Large intestine (tissue), 3 donors: ENCODE data around the gene GRIN2A. TPM values are rescaled to one million over a fixed set of nuclear protein-coding genes. Genes with fewer than 3 reads are reported as not detected.

ENCODE experiments used
- DNase-seq, 2 donors: peaks; one replicate each; pipeline versions ENCODE4 v3.0.0 to v3.0.0-alpha.2; 2013
- H3K27ac ChIP-seq: one replicate; pipeline ENCODE4 v1.5.1; 2013; ENCODE audit warnings: low read length
- H3K27me3 ChIP-seq: 2 replicates; pipeline ENCODE4 v1.6.1; 2013; ENCODE audit warnings: low read length; ENCODE audit not compliant: control insufficient read depth, insufficient read depth
- H3K36me3 ChIP-seq: 2 replicates; pipeline ENCODE4 v1.6.1; 2013; ENCODE audit warnings: low read length; ENCODE audit not compliant: control insufficient read depth, insufficient read depth
- H3K4me1 ChIP-seq: one replicate; pipeline ENCODE4 v1.6.1; 2013; ENCODE audit warnings: low read length; ENCODE audit not compliant: control insufficient read depth, insufficient read depth
- H3K4me3 ChIP-seq: one replicate; pipeline ENCODE4 v1.5.1; 2013; ENCODE audit warnings: low read length
- H3K9me3 ChIP-seq: one replicate; pipeline ENCODE4 v1.6.1; 2013; ENCODE audit warnings: mild to moderate bottlenecking, low read depth, low read length, moderate library complexity; ENCODE audit not compliant: control insufficient read depth
- WGBS: methylation state at CpG from one replicate; pipeline ENCODE4 v1.1.5; 2013; ENCODE audit warnings: low lambda C conversion rate; ENCODE audit not compliant: insufficient coverage; 5-methylcytosine and 5-hydroxymethylcytosine counted together
- polyA plus RNA-seq: library from polyadenylated mRNA; unstranded; fragments of 120-200 nt; gene quantifications from one replicate; pipeline ENCODE4 v1.2.1, GENCODE V29; 2013

GRIN2A gene
- polyA plus RNA-seq, 1 donor: 0.10 TPM

- Histone ChIP-seq H3K4me3 (no peak overlapping the region), H3K4me1 (no peaks in the 10 kb centered on the region), H3K27me3 (no peaks in the 10 kb centered on the region), H3K27ac (no peak overlapping the region), H3K9me3 (no peaks in the 10 kb centered on the region), H3K36me3 (no peaks in the 10 kb centered on the region)
- 75% methylated on average over 1 of the region's 2 CpGs for WGBS
- no peak for DNase-seq
Measured at GRCh38 chr16:9870962-9871361, 311.3 kb downstream of the GRIN2A start.

DNA sequence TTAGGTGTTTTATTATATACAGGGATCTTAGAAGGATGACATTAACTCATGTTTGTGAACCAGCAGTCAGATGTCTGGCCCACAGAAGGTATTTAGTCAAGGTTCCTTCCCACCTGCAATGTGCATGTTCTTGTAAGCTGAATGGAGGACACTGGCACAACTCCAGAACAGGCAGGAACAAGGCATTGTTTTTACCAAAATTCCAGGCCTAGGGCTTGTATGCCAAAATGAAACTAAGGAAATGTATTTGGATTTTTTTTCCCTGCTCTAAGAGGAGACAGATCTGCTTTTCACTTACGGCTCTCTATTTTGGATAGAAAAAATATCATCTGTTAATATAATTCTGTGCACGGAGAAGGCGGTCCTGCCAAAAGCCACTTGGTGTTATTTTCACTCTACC lies 312.5 kb downstream of the GRIN2A start:
- H3K4me3 ChIP-seq: no peak overlapping the region
- DNase-seq: no peak
- no peak overlapping the region for H3K27ac ChIP-seq
- WGBS: 100% methylated on average over 1 of the region's 3 CpGs
- H3K27me3 ChIP-seq: no peaks in the 10 kb centered on the region
- no peaks in the 10 kb centered on the region for H3K9me3 ChIP-seq
- no peaks in the 10 kb centered on the region for H3K36me3 ChIP-seq
- no peaks in the 10 kb centered on the region for H3K4me1 ChIP-seq

GRCh38 chr16:9868606-9869149 lies 313.6 kb downstream of the GRIN2A start:
- no peaks in the 10 kb centered on the region for H3K9me3 ChIP-seq
- DNase-seq: no peak
- no peak overlapping the region for H3K27ac ChIP-seq
- H3K36me3 ChIP-seq: no peaks in the 10 kb centered on the region
- H3K4me3 ChIP-seq: no peak overlapping the region
- H3K27me3 ChIP-seq: no peaks in the 10 kb centered on the region
- no CpG with 5 or more reads among the region's 2 CpGs for WGBS
- no peaks in the 10 kb centered on the region for H3K4me1 ChIP-seq

DNA sequence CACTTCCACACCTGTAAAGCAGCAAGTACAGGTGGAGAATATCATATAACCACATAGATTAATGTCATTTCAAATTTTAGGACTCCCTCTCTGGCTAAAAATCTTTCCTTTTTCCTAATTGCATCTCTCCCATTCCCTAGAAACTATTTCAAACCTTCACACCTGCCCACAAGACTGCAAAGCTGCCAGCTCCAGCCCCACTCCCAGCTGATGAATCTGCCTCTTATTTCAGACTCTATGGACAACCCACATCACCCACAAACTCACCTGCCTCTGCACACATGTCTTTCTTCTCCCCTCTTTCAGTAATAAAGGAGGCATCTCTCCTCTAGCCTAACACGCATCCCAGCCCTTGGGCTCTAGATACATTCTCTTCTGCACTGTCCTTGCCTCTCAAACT lies 315.1 kb downstream of the GRIN2A start:
- Histone ChIP-seq H3K4me1 (no peaks in the 10 kb centered on the region), H3K27me3 (no peaks in the 10 kb centered on the region), H3K27ac (no peak overlapping the region), H3K4me3 (no peak overlapping the region), H3K36me3 (no peaks in the 10 kb centered on the region), H3K9me3 (no peaks in the 10 kb centered on the region)
- WGBS: no CpG with 5 or more reads among the region's 1 CpG
- DNase-seq: no peak

DNA sequence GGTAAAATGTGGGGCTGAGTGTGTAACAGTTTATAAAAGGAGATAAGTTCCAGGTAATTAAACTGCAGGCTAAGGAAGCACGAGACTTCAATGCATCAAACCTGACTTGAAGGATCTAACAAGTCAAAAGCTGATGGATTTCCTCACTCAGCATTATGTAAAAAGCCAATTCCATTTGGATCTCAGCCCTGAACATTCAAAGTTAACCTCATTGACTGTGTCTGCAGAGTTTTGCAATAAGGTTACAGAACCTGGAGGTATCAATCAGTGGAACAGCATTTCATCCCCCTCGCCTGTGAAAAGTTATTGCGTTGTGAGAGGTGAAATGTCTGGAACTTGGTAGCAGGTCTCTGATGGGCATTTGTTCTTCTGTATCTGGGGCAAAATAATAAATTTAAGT lies 317.8 kb downstream of the GRIN2A start:
- no peak for DNase-seq
- Histone ChIP-seq H3K36me3 (no peaks in the 10 kb centered on the region), H3K4me3 (no peak overlapping the region), H3K27ac (no peak overlapping the region), H3K27me3 (no peaks in the 10 kb centered on the region), H3K9me3 (no peaks in the 10 kb centered on the region), H3K4me1 (no peaks in the 10 kb centered on the region)
- WGBS: no CpG with 5 or more reads among the region's 3 CpGs

DNA sequence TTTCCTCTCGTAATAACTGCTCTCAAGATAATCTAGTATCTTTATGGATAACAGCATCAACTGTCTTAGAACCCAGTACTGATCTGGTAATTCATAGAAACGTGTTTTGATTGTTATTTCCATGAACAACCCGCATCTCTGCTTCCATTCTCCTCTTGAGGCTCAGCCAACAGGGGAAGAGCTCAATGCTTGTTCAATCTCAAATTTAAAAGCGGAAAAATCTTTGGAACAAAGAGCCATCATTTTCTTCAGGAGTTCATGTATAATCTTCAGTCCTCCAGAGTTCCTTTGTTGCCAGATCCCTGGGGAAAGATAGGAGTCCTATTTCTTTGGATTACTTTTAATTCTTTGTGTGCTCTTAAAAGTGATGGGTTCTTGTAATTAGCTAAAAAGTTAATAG lies 319.9 kb downstream of the GRIN2A start:
- no peak overlapping the region for H3K27ac ChIP-seq
- WGBS: 86% methylated on average over 2 of the region's 4 CpGs
- H3K27me3 ChIP-seq: no peaks in the 10 kb centered on the region
- DNase-seq: no peak
- no peak overlapping the region for H3K4me3 ChIP-seq
- no peaks in the 10 kb centered on the region for H3K4me1 ChIP-seq
- H3K36me3 ChIP-seq: no peaks in the 10 kb centered on the region
- H3K9me3 ChIP-seq: no peaks in the 10 kb centered on the region

DNA sequence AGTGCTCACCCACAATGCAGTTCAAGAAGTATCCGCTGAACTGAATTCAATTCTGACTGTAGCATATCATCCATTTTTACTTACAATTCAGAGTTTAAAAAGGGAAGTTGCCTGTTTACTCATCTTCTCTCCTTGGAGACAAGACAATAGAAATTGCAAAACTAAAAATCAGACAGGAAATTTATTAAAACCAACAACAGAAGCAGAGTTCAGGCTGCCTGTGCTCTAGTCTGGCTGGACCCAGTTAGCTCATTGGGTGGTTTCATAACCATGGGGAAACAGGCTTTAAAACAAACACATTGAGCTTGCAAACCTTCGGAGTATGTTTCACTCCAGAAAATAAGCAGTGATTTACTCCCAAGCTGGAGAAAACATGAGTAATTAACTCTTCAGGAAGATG lies 321.4 kb downstream of the GRIN2A start:
- H3K4me3 ChIP-seq: no peak overlapping the region
- H3K27ac ChIP-seq: no peak overlapping the region
- H3K9me3 ChIP-seq: no peaks in the 10 kb centered on the region
- no peaks in the 10 kb centered on the region for H3K36me3 ChIP-seq
- H3K4me1 ChIP-seq: no peaks in the 10 kb centered on the region
- no peaks in the 10 kb centered on the region for H3K27me3 ChIP-seq
- DNase-seq: no peak
- 100% methylated on average over 1 of the region's 2 CpGs for WGBS

- no peaks in the 10 kb centered on the region for H3K36me3 ChIP-seq
Measured at GRCh38 chr16:9859701-9860327, 322.4 kb downstream of the GRIN2A start.

DNA sequence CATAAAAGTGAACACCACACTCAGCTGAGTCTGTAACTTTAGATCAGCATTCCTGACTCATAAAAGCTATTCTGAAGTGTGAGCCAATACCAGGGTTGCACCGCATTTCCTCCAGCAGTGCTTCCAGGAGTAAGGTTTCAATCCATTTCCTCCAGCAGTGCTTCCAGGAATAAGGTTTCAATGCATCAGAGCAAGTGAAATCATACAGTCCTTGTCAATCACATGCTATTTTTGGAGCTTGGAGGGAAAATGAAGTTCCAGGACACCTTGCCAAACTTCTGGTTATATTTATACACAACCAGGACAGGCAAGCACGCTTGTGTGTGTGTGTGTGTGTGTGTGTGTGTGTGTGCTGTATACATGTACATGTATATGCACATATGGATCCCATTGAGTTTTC lies 327.6 kb downstream of the GRIN2A start:
- no CpG with 5 or more reads among the region's 2 CpGs for WGBS
- Histone ChIP-seq H3K36me3 (no peaks in the 10 kb centered on the region), H3K27me3 (no peaks in the 10 kb centered on the region), H3K27ac (no peak overlapping the region), H3K4me3 (no peak overlapping the region), H3K4me1 (no peaks in the 10 kb centered on the region), H3K9me3 (no peaks in the 10 kb centered on the region)
- no peak for DNase-seq

More at GRCh38 chr16:9859701-9860327, 322.4 kb downstream of the GRIN2A start:
- no peaks in the 10 kb centered on the region for H3K9me3 ChIP-seq
- DNase-seq: no peak
- no CpG with 5 or more reads among the region's 8 CpGs for WGBS
- no peaks in the 10 kb centered on the region for H3K27me3 ChIP-seq
- H3K4me1 ChIP-seq: no peaks in the 10 kb centered on the region
- no peak overlapping the region for H3K27ac ChIP-seq
- H3K4me3 ChIP-seq: no peak overlapping the region

- Histone ChIP-seq H3K4me1 (no peaks in the 10 kb centered on the region), H3K27me3 (no peaks in the 10 kb centered on the region), H3K4me3 (no peak overlapping the region), H3K36me3 (no peaks in the 10 kb centered on the region), H3K9me3 (no peaks in the 10 kb centered on the region), H3K27ac (no peak overlapping the region)
- no peak for DNase-seq
- no CpG with 5 or more reads among the region's 5 CpGs for WGBS
Measured at GRCh38 chr16:9852003-9852402, 330.2 kb downstream of the GRIN2A start.

DNA sequence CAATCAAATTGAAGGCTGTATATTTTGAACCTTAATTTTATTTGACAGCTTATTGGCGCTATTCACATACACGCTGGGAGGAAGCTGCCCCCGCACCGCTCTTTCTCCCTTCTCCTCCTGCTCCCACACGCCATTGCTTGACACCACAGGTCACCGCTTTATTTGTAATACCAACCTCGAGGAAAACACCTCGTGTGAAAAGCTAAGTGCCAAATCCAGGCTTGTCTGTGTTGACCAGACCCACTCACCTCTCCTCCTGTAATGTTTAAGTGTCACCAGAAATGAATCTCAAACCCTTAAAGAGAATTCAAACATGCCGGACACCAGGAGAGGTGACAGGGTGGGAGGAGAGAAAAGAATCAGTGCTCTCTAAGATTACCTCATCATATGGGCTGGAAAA lies 331.4 kb downstream of the GRIN2A start:
- H3K27me3 ChIP-seq: no peaks in the 10 kb centered on the region
- no peak overlapping the region for H3K27ac ChIP-seq
- H3K4me1 ChIP-seq: no peaks in the 10 kb centered on the region
- no peaks in the 10 kb centered on the region for H3K9me3 ChIP-seq
- H3K36me3 ChIP-seq: no peaks in the 10 kb centered on the region
- DNase-seq: no peak
- WGBS: no CpG with 5 or more reads among the region's 9 CpGs
- H3K4me3 ChIP-seq: no peak overlapping the region
